A673 (cell line): ENCODE data around the gene INTS1.

Source experiments
- EZH2 ChIP-seq: fragments of 200-600 bp; sonication (generic); IDR thresholded peaks from 2 replicates; pipeline ENCODE4 v1.6.1; 2017; ENCODE audit warnings: borderline replicate concordance, low read depth, mild to moderate bottlenecking, mixed read lengths, antibody characterized with exemption, low read length; ENCODE audit not compliant: poor library complexity, severe bottlenecking
- TF ChIP-seq, protein P1 (sequence below): fragments of 300-800, 200-600 bp; sonication (generic); conservative IDR thresholded peaks from 2 replicates; pipeline ENCODE4 v1.5.1; 2017; ENCODE audit warnings: low read depth, mild to moderate bottlenecking, antibody characterized with exemption, low read length, moderate library complexity, mixed read lengths

DNA sequence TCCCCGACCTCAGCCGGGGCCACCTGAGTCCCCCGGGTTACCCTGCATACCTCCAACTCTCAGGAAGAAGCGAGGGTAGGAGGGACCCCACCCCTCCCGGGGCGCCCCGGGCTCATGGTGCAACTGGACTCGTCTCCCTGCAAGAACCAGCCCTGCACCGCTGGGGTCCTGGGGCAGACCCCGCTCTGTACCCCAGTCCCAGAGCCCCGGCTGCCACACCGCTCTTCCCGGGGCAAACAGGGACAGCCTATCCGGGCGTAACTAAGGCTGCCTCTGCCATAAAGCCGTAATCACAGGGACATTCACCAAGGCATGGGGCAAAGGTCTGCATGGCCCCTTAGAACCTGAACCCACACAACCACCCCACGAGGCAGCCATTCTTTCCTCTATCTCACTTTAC lies 19.7 kb upstream of the INTS1 start:
- TF ChIP-seq, protein P1, sequence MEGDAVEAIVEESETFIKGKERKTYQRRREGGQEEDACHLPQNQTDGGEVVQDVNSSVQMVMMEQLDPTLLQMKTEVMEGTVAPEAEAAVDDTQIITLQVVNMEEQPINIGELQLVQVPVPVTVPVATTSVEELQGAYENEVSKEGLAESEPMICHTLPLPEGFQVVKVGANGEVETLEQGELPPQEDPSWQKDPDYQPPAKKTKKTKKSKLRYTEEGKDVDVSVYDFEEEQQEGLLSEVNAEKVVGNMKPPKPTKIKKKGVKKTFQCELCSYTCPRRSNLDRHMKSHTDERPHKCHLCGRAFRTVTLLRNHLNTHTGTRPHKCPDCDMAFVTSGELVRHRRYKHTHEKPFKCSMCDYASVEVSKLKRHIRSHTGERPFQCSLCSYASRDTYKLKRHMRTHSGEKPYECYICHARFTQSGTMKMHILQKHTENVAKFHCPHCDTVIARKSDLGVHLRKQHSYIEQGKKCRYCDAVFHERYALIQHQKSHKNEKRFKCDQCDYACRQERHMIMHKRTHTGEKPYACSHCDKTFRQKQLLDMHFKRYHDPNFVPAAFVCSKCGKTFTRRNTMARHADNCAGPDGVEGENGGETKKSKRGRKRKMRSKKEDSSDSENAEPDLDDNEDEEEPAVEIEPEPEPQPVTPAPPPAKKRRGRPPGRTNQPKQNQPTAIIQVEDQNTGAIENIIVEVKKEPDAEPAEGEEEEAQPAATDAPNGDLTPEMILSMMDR, result no peak
- TF ChIP-seq EZH2, result no peak
